ENCODE results near the gene ADARB1. TPM values are rescaled to one million over a fixed set of nuclear protein-coding genes. Genes with fewer than 3 reads are reported as not detected.
A peak's percentile ranks its signal among the peaks of the same experiment; 100 is the strongest.

Gene ADARB1
- total and polyA plus RNA-seq, 8 donors, result 3.2 to 33.9 (median 9.4) TPM

DNA sequence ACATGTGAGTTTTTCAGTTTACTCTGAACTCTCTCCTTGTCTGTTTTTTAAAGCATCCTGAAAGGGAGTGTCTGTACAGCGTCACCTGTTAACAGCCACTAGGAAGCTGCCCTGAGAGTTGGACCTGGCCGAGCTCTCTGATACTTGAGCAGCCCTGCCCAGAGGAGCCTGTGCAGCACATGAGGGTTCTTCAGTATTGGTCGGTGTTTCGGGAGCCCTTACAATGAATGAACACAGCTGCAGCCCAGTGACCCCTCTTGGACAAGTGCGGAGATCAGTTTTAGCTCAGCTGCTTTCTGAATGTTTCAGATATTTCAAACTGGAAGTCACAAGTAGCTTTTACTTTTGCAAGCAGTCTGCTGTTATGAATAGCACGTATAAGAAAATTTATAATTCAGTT is 39.2 kb downstream of the ADARB1 start:
- whole genome bisulfite sequencing, 5 donors, result 71 to 89% (median 86%) methylated on average over 6 of the region's 6 CpGs
- H3K27ac ChIP-seq, result peak overlapping the region in 1 of 5 donors; percentile 23
- H3K36me3 ChIP-seq, result no peaks in the 10 kb centered on the region
- TF ChIP-seq EP300 (IDR thresholded peaks at IDR 0.05), result no peak
- TF ChIP-seq, protein P1, sequence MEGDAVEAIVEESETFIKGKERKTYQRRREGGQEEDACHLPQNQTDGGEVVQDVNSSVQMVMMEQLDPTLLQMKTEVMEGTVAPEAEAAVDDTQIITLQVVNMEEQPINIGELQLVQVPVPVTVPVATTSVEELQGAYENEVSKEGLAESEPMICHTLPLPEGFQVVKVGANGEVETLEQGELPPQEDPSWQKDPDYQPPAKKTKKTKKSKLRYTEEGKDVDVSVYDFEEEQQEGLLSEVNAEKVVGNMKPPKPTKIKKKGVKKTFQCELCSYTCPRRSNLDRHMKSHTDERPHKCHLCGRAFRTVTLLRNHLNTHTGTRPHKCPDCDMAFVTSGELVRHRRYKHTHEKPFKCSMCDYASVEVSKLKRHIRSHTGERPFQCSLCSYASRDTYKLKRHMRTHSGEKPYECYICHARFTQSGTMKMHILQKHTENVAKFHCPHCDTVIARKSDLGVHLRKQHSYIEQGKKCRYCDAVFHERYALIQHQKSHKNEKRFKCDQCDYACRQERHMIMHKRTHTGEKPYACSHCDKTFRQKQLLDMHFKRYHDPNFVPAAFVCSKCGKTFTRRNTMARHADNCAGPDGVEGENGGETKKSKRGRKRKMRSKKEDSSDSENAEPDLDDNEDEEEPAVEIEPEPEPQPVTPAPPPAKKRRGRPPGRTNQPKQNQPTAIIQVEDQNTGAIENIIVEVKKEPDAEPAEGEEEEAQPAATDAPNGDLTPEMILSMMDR (IDR thresholded peaks at IDR 0.05), result no peak
- TF ChIP-seq POLR2A (IDR thresholded peaks at IDR 0.05), result no peak
- TF ChIP-seq POLR2AphosphoS5 (IDR thresholded peaks at IDR 0.05), result no peak
- DNase-seq, result no peak
- H3K9me3 ChIP-seq, result peaks cover 0 to 3% (median 0%) of the 10 kb centered on the region in 4 donors
- H3K4me3 ChIP-seq, result no peak overlapping the region
- peaks cover 3 to 68% (median 35%) of the 10 kb centered on the region in 4 donors for H3K4me1 ChIP-seq
- no peaks in the 10 kb centered on the region for H3K27me3 ChIP-seq
- intact Hi-C loops (cut with DNase I; ENCODE audit: low total_unique reads), result no loop called here

GRCh38 chr21:45114072-45114471 is 39.7 kb downstream of the ADARB1 start:
- DNase-seq, result no peak
- no peaks in the 10 kb centered on the region for H3K36me3 ChIP-seq
- peak overlapping the region in 1 of 5 donors; percentile 23 for H3K27ac ChIP-seq
- H3K9me3 ChIP-seq, result peaks cover 0 to 3% (median 0%) of the 10 kb centered on the region in 4 donors
- TF ChIP-seq, protein P1 (IDR thresholded peaks at IDR 0.05), result no peak
- TF ChIP-seq POLR2A (IDR thresholded peaks at IDR 0.05), result no peak
- no peak for TF ChIP-seq POLR2AphosphoS5 (IDR thresholded peaks at IDR 0.05)
- no peak for TF ChIP-seq EP300 (IDR thresholded peaks at IDR 0.05)
- intact Hi-C loops (cut with DNase I; ENCODE audit: low total_unique reads), result no loop called here
- no peaks in the 10 kb centered on the region for H3K27me3 ChIP-seq
- no peak overlapping the region for H3K4me3 ChIP-seq
- 69 to 90% (median 87%) methylated on average over 5 of the region's 5 CpGs for WGBS, 5 donors
- peaks cover 3 to 63% (median 33%) of the 10 kb centered on the region in 4 donors for H3K4me1 ChIP-seq

DNA sequence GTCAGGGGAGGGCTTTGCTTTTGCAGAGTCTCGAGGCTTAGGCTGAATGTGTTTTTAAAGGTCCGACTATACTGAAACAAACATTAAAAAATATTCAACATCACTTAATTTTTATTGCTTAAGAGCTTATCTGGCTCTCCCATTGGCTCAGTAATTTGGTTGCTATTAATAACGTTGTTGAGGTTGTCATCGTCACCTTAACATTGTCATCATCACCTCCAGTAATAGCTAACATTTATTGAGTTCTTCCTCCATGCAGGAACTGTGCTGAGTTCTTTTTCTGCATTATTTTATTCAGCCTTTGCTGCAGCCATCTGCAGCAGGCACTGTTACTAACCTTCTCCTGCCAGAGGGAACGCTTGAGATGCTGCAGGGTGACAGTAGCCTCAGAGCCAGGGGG is 40.1 kb downstream of the ADARB1 start:
- intact Hi-C loops (cut with DNase I; ENCODE audit: low total_unique reads), result no loop called here
- no peaks in the 10 kb centered on the region for H3K36me3 ChIP-seq
- H3K27ac ChIP-seq, result peak overlapping the region in 1 of 5 donors; percentile 23
- no peak for DNase-seq
- no peaks in the 10 kb centered on the region for H3K27me3 ChIP-seq
- no peak overlapping the region for H3K4me3 ChIP-seq
- 62 to 79% (median 75%) methylated on average over 5 of the region's 5 CpGs for WGBS, 5 donors
- H3K9me3 ChIP-seq, result peaks cover 0 to 3% (median 0%) of the 10 kb centered on the region in 4 donors
- peaks cover under 1 to 58% (median 31%) of the 10 kb centered on the region in 4 donors for H3K4me1 ChIP-seq
- TF ChIP-seq, protein P1 (IDR thresholded peaks at IDR 0.05), result no peak
- no peak for TF ChIP-seq POLR2AphosphoS5 (IDR thresholded peaks at IDR 0.05)
- TF ChIP-seq EP300 (IDR thresholded peaks at IDR 0.05), result no peak
- no peak for TF ChIP-seq POLR2A (IDR thresholded peaks at IDR 0.05)

DNA sequence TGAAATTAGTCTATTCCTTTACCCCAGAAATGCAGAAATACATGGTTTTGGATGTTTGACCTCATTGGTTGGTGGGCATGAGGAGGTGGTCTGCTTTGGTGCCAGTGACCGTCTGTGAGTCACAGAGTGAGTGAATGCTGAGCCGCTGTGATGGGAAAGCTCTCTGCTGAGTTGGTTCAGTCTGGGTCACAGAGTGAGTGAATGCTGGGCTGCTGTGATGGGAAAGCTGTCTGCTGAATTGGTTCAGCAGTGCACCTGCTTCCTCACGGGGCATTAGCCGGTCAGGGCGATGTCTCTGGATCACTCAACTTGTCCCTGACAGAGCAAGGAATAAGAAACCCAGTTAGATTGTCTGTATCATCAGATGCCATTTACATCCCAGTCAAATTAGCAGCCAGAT is 40.8 kb downstream of the ADARB1 start:
- 92 to 98% (median 95%) methylated on average over 5 of the region's 5 CpGs for WGBS, 5 donors

More for the DNA sequence above, 40.8 kb downstream of the ADARB1 start:
- intact Hi-C loops (cut with DNase I; ENCODE audit: low total_unique reads), result no loop called here
- no peak overlapping the region for H3K27ac ChIP-seq
- no peak for DNase-seq
- peaks cover 0 to 52% (median 27%) of the 10 kb centered on the region in 4 donors for H3K4me1 ChIP-seq
- no peaks in the 10 kb centered on the region for H3K27me3 ChIP-seq
- H3K4me3 ChIP-seq, result no peak overlapping the region
- no peak for TF ChIP-seq POLR2A (IDR thresholded peaks at IDR 0.05)
- TF ChIP-seq, protein P1 (IDR thresholded peaks at IDR 0.05), result no peak
- TF ChIP-seq POLR2AphosphoS5 (IDR thresholded peaks at IDR 0.05), result no peak
- TF ChIP-seq EP300 (IDR thresholded peaks at IDR 0.05), result no peak
- H3K36me3 ChIP-seq, result peaks cover 0 to 2% (median 0%) of the 10 kb centered on the region in 4 donors
- H3K9me3 ChIP-seq, result peaks cover 0 to 3% (median 0%) of the 10 kb centered on the region in 4 donors

Measured in stomach (tissue), 9 donors.